ENCODE measurements around the gene CD244. TPM values are rescaled to one million over a fixed set of nuclear protein-coding genes. Genes with fewer than 3 reads are reported as not detected.

The CD244 gene
- polyA plus RNA-seq, 3 donors, result 62.2 to 116 (median 106) TPM

DNA sequence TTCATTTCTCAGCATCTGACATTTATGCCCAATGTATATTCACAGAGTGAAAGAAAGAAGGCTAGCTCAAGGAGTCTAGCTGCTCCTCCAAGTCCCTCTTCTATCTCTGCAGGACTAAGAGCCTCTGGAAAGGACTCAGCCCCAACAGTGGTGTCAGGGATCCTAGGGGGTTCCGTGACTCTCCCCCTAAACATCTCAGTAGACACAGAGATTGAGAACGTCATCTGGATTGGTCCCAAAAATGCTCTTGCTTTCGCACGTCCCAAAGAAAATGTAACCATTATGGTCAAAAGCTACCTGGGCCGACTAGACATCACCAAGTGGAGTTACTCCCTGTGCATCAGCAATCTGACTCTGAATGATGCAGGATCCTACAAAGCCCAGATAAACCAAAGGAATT is 63.0 kb downstream of the CD244 start:
- intact Hi-C loops (cut with micrococcal nuclease), result loop anchor here in 1 of 2 donors (10.0 kb wide), 1 partner anchor 95 kb away; no protein-coding TSS in a partner anchor
- H4K20me1 ChIP-seq (ENCODE audit: insufficient read depth, low read length), result no peaks in the 10 kb centered on the region

DNA sequence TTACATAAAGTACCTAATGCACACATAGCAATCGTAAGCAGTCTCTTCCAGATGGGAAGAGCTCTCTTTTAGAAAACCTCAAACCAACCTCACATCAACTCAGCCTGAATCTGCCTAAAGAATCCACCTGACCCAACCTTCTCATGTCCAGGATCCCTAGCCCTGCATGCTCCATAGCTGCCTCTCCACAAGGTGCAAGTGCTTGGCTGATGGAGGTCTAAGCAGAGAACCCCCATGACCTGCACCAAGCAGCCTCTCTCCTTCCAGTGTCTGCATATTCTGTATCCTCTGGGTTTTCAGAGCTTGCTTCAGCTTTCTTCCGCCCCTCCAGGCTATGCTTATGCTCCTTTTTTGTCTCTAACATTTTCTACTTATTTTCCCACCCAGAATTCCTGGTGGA is 64.2 kb downstream of the CD244 start:
- no peak for DNase-seq
- Histone ChIP-seq H3K27me3 (ENCODE audit: control insufficient read depth in 2 of 2, insufficient read depth in 2 of 2, low read length in 2 of 2) (no peaks in the 10 kb centered on the region), H3K4me1 (ENCODE audit: control insufficient read depth in 1 of 2, insufficient read depth in 2 of 2, low read length in 2 of 2) (peaks cover 18 to 22% of the 10 kb centered on the region in 2 donors), H3K79me2 (ENCODE audit: insufficient read depth, low read length) (no peaks in the 10 kb centered on the region), H3K9ac (ENCODE audit: insufficient read depth, low read length, poor library complexity, severe bottlenecking) (no peak overlapping the region), H3K4me2 (replicated peaks; ENCODE audit: extremely low read depth, low read length, poor library complexity, severe bottlenecking) (no peak overlapping the region), H3K4me3 (replicated peaks in 1 of 3; ENCODE audit: low read depth in 2 of 3, low read length in 3 of 3) (no peak overlapping the region), H3K27ac (ENCODE audit: low read depth in 1 of 2, low read length in 2 of 2) (no peak overlapping the region), H2AFZ (ENCODE audit: insufficient read depth, low read depth, low read length, poor library complexity, severe bottlenecking) (no peak overlapping the region), H3K9me3 (replicated peaks in 1 of 2; ENCODE audit: control insufficient read depth in 1 of 2, insufficient read depth in 1 of 2, low read length in 2 of 2) (no peaks in the 10 kb centered on the region), H3K36me3 (replicated peaks in 1 of 2; ENCODE audit: control insufficient read depth in 1 of 2, insufficient read depth in 2 of 2, low read length in 2 of 2) (no peaks in the 10 kb centered on the region), H4K20me1 (ENCODE audit: insufficient read depth, low read length) (no peaks in the 10 kb centered on the region)
- peaks cover 33% of the 10 kb centered on the region for H3K4me1 Mint-ChIP-seq
- intact Hi-C loops (cut with micrococcal nuclease), result loop anchor here in 1 of 2 donors (10.0 kb wide), 1 partner anchor 94 kb away; no protein-coding TSS in a partner anchor
- H3K36me3 Mint-ChIP-seq, result no peaks in the 10 kb centered on the region
- no peak overlapping the region for H3K27ac Mint-ChIP-seq
- WGBS (ENCODE audit: insufficient coverage), result 100% methylated on average over 1 of the region's 2 CpGs
- no peak for TF ChIP-seq CTCF (IDR thresholded peaks at IDR 0.05)
- H3K4me3 Mint-ChIP-seq, result peak overlapping the region in 1 of 2 donors; percentile 25
- peaks cover 0 to 3% (median 0%) of the 10 kb centered on the region in 3 donors for H3K27me3 Mint-ChIP-seq (ENCODE audit: low read depth in 3 of 3)
- peaks cover 0 to 4% (median 0%) of the 10 kb centered on the region in 7 donors for H3K9me3 Mint-ChIP-seq

More for the DNA sequence above, 63.0 kb downstream of the CD244 start:
- peaks cover 27% of the 10 kb centered on the region for H3K4me1 Mint-ChIP-seq
- no peak for DNase-seq
- Histone ChIP-seq H3K9me3 (replicated peaks in 1 of 2; ENCODE audit: control insufficient read depth in 1 of 2, insufficient read depth in 1 of 2, low read length in 2 of 2) (no peaks in the 10 kb centered on the region), H2AFZ (ENCODE audit: insufficient read depth, low read depth, low read length, poor library complexity, severe bottlenecking) (no peak overlapping the region), H3K4me2 (replicated peaks; ENCODE audit: extremely low read depth, low read length, poor library complexity, severe bottlenecking) (no peak overlapping the region), H3K79me2 (ENCODE audit: insufficient read depth, low read length) (no peaks in the 10 kb centered on the region), H3K9ac (ENCODE audit: insufficient read depth, low read length, poor library complexity, severe bottlenecking) (no peak overlapping the region), H3K4me1 (ENCODE audit: control insufficient read depth in 1 of 2, insufficient read depth in 2 of 2, low read length in 2 of 2) (peaks cover 18% of the 10 kb centered on the region in 2 donors), H3K4me3 (replicated peaks in 1 of 3; ENCODE audit: low read depth in 2 of 3, low read length in 3 of 3) (no peak overlapping the region), H3K36me3 (replicated peaks in 1 of 2; ENCODE audit: control insufficient read depth in 1 of 2, insufficient read depth in 2 of 2, low read length in 2 of 2) (no peaks in the 10 kb centered on the region), H3K27me3 (ENCODE audit: control insufficient read depth in 2 of 2, insufficient read depth in 2 of 2, low read length in 2 of 2) (no peaks in the 10 kb centered on the region), H3K27ac (ENCODE audit: low read depth in 1 of 2, low read length in 2 of 2) (no peak overlapping the region)
- peaks cover 0 to 4% (median 0%) of the 10 kb centered on the region in 3 donors for H3K27me3 Mint-ChIP-seq (ENCODE audit: low read depth in 3 of 3)
- H3K36me3 Mint-ChIP-seq, result no peaks in the 10 kb centered on the region
- no peak overlapping the region for H3K27ac Mint-ChIP-seq
- H3K9me3 Mint-ChIP-seq, result peaks cover 0 to 4% (median 0%) of the 10 kb centered on the region in 7 donors
- no peak for TF ChIP-seq CTCF (IDR thresholded peaks at IDR 0.05)
- no peak overlapping the region for H3K4me3 Mint-ChIP-seq
- 97% methylated on average over 5 of the region's 5 CpGs for WGBS (ENCODE audit: insufficient coverage)
